Mesenchymal stem cell (in vitro differentiated cells and primary cell): ENCODE results near the gene EFCAB14.
A peak's percentile ranks its signal among the peaks of the same experiment; 100 is the strongest.
"Not testable (repeated sequence)": the region's sequence is repeated elsewhere in the genome, so short reads cannot be mapped to it uniquely, and the experiment has no call there.

Source experiments
- DNase-seq: peaks from one replicate; pipeline ENCODE4 v3.0.0-alpha.2; 2013
- H2AFZ ChIP-seq: one replicate; pipeline ENCODE4 v1.6.1; 2013; ENCODE audit warnings: low read depth, mild to moderate bottlenecking, control low read depth, inconsistent platforms, low read length, moderate library complexity
- H2AK5ac ChIP-seq: 2 replicates; pipeline ENCODE4 v1.6.1; 2013; ENCODE audit warnings: low read length, moderate library complexity, mild to moderate bottlenecking, inconsistent platforms; ENCODE audit not compliant: severe bottlenecking
- H2BK120ac ChIP-seq: one replicate; pipeline ENCODE4 v1.6.1; 2013; ENCODE audit warnings: low read depth, mild to moderate bottlenecking, inconsistent platforms, low read length, moderate library complexity
- H2BK12ac ChIP-seq, 2 experiments: one replicate each; pipeline ENCODE4 v1.6.1; 2013; ENCODE audit warnings: inconsistent platforms in 2 of 2, low read length in 2 of 2, mild to moderate bottlenecking in 2 of 2, moderate library complexity in 2 of 2, control low read depth in 1 of 2
- H2BK15ac ChIP-seq: one replicate; pipeline ENCODE4 v1.6.1; 2013; ENCODE audit warnings: mild to moderate bottlenecking, low read depth, inconsistent platforms; ENCODE audit not compliant: poor library complexity, severe bottlenecking
- H2BK5ac ChIP-seq: 2 replicates; pipeline ENCODE4 v1.6.1; 2013; ENCODE audit warnings: low read depth, mild to moderate bottlenecking, low read length, control low read depth, inconsistent platforms; ENCODE audit not compliant: poor library complexity, severe bottlenecking
- H3K14ac ChIP-seq, 2 experiments: one replicate each; pipeline ENCODE4 v1.6.1; 2013; ENCODE audit warnings: inconsistent platforms in 2 of 2, low read length in 2 of 2, control low read depth in 1 of 2, mild to moderate bottlenecking in 1 of 2, moderate library complexity in 1 of 2
- H3K18ac ChIP-seq, 2 experiments: one replicate each; pipeline ENCODE4 v1.6.1; 2013; ENCODE audit warnings: inconsistent platforms in 2 of 2, low read length in 2 of 2, control low read depth in 1 of 2, low read depth in 1 of 2, mild to moderate bottlenecking in 1 of 2
- H3K23ac ChIP-seq, 2 experiments: one replicate each; pipeline ENCODE4 v1.6.1; 2013; ENCODE audit warnings: inconsistent platforms in 2 of 2, low read length in 2 of 2, mild to moderate bottlenecking in 2 of 2, moderate library complexity in 2 of 2, control low read depth in 1 of 2
- H3K27ac ChIP-seq: 2 replicates; pipeline ENCODE4 v1.5.1; 2013; ENCODE audit warnings: mild to moderate bottlenecking, moderate library complexity, low read length, control low read depth, inconsistent platforms; ENCODE audit not compliant: poor library complexity, severe bottlenecking
- H3K27me3 ChIP-seq, 2 experiments: 2 replicates each; pipeline versions ENCODE4 v1.6.1 to v1.7.0; 2013; ENCODE audit warnings: low read length in 2 of 2, mild to moderate bottlenecking in 2 of 2, moderate library complexity in 2 of 2, control low read depth in 1 of 2, inconsistent platforms in 1 of 2; ENCODE audit not compliant: control insufficient read depth in 1 of 2, insufficient read depth in 1 of 2
- H3K36me3 ChIP-seq, 2 experiments: 2 replicates each; pipeline versions ENCODE4 v1.6.1 to v1.7.0; 2013; ENCODE audit warnings: low read length in 2 of 2, control low read depth in 1 of 2, inconsistent platforms in 1 of 2, low read depth in 1 of 2, mild to moderate bottlenecking in 1 of 2; ENCODE audit not compliant: insufficient read depth in 2 of 2, control insufficient read depth in 1 of 2
- H3K4ac ChIP-seq, 2 experiments: one replicate each; pipeline ENCODE4 v1.6.1; 2013; ENCODE audit warnings: inconsistent platforms in 2 of 2, low read length in 2 of 2, mild to moderate bottlenecking in 2 of 2, moderate library complexity in 2 of 2, control low read depth in 1 of 2, low read depth in 1 of 2
- H3K4me1 ChIP-seq: 2 replicates; pipeline ENCODE4 v1.6.1; 2013; ENCODE audit warnings: low read depth, low read length, control low read depth; ENCODE audit not compliant: control insufficient read depth, insufficient read depth
- H3K4me2 ChIP-seq: 2 replicates; pipeline ENCODE4 v1.6.1; 2013; ENCODE audit warnings: low read length, mild to moderate bottlenecking, inconsistent platforms; ENCODE audit not compliant: poor library complexity, severe bottlenecking
- H3K4me3 ChIP-seq, 2 experiments: 2 replicates each; pipeline versions ENCODE4 v1.5.1 to v1.7.0; 2013; ENCODE audit warnings: low read length in 2 of 2, mild to moderate bottlenecking in 2 of 2, control low read depth in 1 of 2, low read depth in 1 of 2; ENCODE audit not compliant: insufficient read depth in 1 of 2
- H3K79me1 ChIP-seq: replicated peaks from 2 replicates; pipeline ENCODE4 v1.6.1; 2013; ENCODE audit warnings: mild to moderate bottlenecking, control low read depth, low read length, inconsistent platforms; ENCODE audit not compliant: poor library complexity, severe bottlenecking
- H3K9ac ChIP-seq: 2 replicates; pipeline ENCODE4 v1.7.0; 2013; ENCODE audit warnings: mild to moderate bottlenecking, low read length, moderate library complexity
- H3K9me3 ChIP-seq: 2 replicates; pipeline ENCODE4 v1.7.0; 2013; ENCODE audit warnings: mild to moderate bottlenecking, low read length; ENCODE audit not compliant: control insufficient read depth
- H4K8ac ChIP-seq: one replicate; pipeline ENCODE4 v1.6.1; 2013; ENCODE audit warnings: inconsistent platforms, mild to moderate bottlenecking, low read length, moderate library complexity
- H4K91ac ChIP-seq: one replicate; pipeline ENCODE4 v1.6.1; 2013; ENCODE audit warnings: mild to moderate bottlenecking, low read length, inconsistent platforms
- WGBS: methylation state at CpG from one replicate; pipeline ENCODE4 v1.1.7; 2013; ENCODE audit warnings: mixed read lengths; 5-methylcytosine and 5-hydroxymethylcytosine counted together

The EFCAB14 gene

DNA sequence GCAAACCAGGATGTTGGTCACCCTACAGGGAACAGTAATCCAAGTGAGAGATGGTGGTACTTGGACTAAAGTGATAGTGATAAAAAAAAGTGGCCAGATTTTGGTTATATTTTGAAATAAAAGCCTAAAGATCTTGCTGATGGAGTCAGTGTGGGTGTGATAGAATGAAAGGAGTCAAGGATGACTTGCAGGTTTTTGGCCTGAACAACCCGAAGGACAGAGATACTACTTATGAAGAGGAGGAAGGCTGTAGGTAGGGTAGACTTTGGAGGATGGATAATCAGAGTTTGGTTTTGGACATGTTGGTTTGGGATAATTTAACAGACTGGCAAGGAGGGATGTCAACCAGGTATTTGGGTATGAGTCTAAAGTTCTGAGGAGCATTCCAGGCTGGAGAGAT lies 48.8 kb downstream of the EFCAB14 start:
- no peaks in the 10 kb centered on the region for H3K9me3 ChIP-seq
- H2AK5ac ChIP-seq: no peak overlapping the region
- H3K18ac ChIP-seq: no peak overlapping the region
- H2BK15ac ChIP-seq: no peak overlapping the region
- H2BK12ac ChIP-seq: no peak overlapping the region
- no peak overlapping the region for H2BK120ac ChIP-seq
- H3K14ac ChIP-seq: no peak overlapping the region
- no peak overlapping the region for H3K4ac ChIP-seq
- no peak overlapping the region for H4K91ac ChIP-seq
- no peak overlapping the region for H2BK5ac ChIP-seq
- WGBS: 97% methylated on average over 1 of the region's 1 CpG
- no peak overlapping the region for H3K4me3 ChIP-seq
- no peak overlapping the region for H2AFZ ChIP-seq
- H3K9ac ChIP-seq: no peak overlapping the region
- no peak overlapping the region for H4K8ac ChIP-seq
- no peak for DNase-seq
- no peak overlapping the region for H3K4me2 ChIP-seq
- peaks cover 18% of the 10 kb centered on the region for H3K79me1 ChIP-seq
- no peak overlapping the region for H3K23ac ChIP-seq
- H3K4me1 ChIP-seq: peaks cover 9% of the 10 kb centered on the region
- peaks cover 12 to 17% of the 10 kb centered on the region in 2 experiments for H3K36me3 ChIP-seq
- no peak overlapping the region for H3K27ac ChIP-seq
- no peaks in the 10 kb centered on the region for H3K27me3 ChIP-seq

DNA sequence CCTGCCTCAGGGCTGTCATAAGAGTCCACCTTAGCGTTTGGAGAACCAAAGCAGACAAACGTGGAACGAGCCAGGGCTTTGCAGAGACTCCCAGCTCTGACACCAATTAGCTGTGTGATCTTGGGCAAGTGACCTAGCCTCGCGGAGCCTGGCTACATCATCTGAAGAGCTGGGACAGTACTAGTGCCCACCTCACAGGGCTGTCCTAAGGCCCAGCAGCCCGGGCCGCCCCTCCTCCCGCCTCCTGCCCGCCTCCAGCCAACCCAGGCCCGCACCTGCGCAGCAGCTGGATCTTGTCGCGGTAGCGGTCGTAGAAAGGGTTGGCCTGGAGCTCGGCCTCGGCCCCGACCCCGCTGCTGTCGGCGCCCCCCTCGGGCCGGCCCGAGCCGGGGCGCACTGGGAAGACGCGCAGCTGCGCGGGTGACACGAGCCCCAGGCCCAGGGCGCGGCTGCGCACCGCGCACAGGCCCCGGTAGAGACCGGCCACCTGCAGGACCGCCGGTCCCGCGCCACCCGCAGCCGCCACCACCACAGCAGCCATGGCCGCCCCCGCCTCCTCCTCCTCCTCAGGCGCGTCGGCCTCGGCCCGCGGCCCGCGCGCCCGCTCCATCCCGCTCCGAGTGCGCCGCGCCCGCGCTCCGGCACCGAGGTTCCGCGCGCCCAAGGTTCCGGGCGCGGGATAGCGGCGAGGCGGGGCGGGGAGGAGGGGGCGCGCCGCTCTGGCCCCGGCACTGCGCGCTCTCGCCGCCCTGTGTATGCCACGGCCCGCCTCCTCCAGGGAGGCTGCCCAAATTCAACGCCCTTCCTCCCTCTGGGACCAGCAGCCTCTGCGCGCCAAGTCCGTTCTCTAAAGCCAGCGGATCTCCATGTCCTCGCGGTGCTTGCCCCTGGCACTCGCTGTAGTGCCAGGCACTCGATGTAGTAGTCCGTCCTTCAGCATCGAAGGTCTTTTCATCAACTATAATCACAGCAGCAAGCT lies 50.8 kb downstream of the EFCAB14 start, which contains the start of gene ATPAF1:
ATPAF1 (minus strand) TSS at position 583 of the 979 bp plus-strand sequence; CDS start at position 541, 42 bp downstream.
- Histone ChIP-seq H4K91ac (peak within 1 kb of the TSS; percentile 71), H3K4me2 (peak within 1 kb of the TSS; percentile 88), H3K27ac (peak within 1 kb of the TSS; percentile 17), H3K36me3 (peaks cover 7 to 20% of the 10 kb centered on the region in 2 experiments), H4K8ac (peak within 1 kb of the TSS; percentile 94), H2BK120ac (peak within 1 kb of the TSS; percentile 71), H3K23ac (peak within 1 kb of the TSS in 1 of 2 experiments; percentile 67), H3K9me3 (no peaks in the 10 kb centered on the region), H2BK15ac (peak within 1 kb of the TSS; percentile 46), H3K79me1 (peaks cover 24% of the 10 kb centered on the region), H3K4me1 (peaks cover 6% of the 10 kb centered on the region), H2AK5ac (peak within 1 kb of the TSS; percentile 63), H3K18ac (peak within 1 kb of the TSS; percentile 46 to 88), H2BK12ac (peak within 1 kb of the TSS in 1 of 2 experiments; percentile 33), H3K4me3 (peak within 1 kb of the TSS; percentile 79 to 88), H3K14ac (no peak within 1 kb of the TSS), H2AFZ (peak within 1 kb of the TSS; percentile 84), H3K27me3 (no peaks in the 10 kb centered on the region), H3K9ac (peak within 1 kb of the TSS; percentile 90), H3K4ac (peak within 1 kb of the TSS; percentile 51 to 90), H2BK5ac (no peak within 1 kb of the TSS)
- peak; percentile 65 for DNase-seq
- WGBS: 2% methylated on average over 41 of the region's 96 CpGs

DNA sequence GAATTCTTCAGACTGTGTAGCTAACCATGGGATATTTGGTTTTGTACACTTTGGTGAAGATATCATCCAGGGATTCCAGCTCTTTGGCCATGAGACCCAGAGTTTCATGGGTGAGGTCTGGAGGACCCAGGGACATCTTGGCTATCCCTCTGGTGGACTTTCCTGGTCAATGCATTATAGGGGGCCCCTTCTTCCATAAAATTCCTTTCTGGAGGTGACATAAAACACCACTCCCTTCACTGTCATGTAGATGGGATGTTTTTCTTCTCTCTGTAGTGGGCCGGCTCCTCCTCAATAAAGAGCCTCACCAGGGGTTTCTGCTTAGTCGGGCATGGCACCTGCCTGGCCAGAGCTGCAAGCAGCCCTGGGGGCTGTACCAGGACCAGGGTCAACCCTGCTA lies 52.9 kb downstream of the EFCAB14 start:
- no peaks in the 10 kb centered on the region for H3K27me3 ChIP-seq
- no peaks in the 10 kb centered on the region for H3K9me3 ChIP-seq
- H2AK5ac ChIP-seq: no peak overlapping the region
- H3K79me1 ChIP-seq: peaks cover 26% of the 10 kb centered on the region
- H3K18ac ChIP-seq: no peak overlapping the region
- no peak overlapping the region for H3K4me3 ChIP-seq
- H3K4me2 ChIP-seq: no peak overlapping the region
- H3K23ac ChIP-seq: no peak overlapping the region
- no peak overlapping the region for H2BK12ac ChIP-seq
- no peak overlapping the region for H3K14ac ChIP-seq
- no peak overlapping the region for H2BK120ac ChIP-seq
- WGBS: 92% methylated on average over 2 of the region's 2 CpGs
- no peak overlapping the region for H2BK15ac ChIP-seq
- H3K36me3 ChIP-seq: peaks cover 0 to 20% of the 10 kb centered on the region in 2 experiments
- no peak overlapping the region for H4K8ac ChIP-seq
- H2BK5ac ChIP-seq: no peak overlapping the region
- H4K91ac ChIP-seq: no peak overlapping the region
- DNase-seq: no peak
- H2AFZ ChIP-seq: no peak overlapping the region
- H3K27ac ChIP-seq: no peak overlapping the region
- H3K4me1 ChIP-seq: peaks cover 6% of the 10 kb centered on the region
- H3K9ac ChIP-seq: no peak overlapping the region
- H3K4ac ChIP-seq: no peak overlapping the region

DNA sequence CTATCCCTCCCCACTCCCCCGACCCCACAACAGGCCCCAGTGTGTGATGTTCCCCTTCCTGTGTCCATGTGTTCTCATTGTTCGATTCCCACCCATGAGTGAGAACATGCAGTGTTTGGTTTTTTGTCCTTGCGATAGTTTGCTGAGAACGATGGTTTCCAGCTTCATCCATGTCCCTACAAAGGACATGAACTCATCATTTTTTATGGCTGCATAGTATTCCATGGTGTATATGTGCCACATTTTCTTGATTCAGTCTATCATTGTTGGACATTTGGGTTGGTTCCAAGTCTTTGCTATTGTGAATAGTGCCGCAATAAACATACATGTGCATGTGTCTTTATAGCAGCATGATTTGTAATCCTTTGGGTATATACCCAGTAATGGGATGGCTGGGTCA lies 56.0 kb downstream of the EFCAB14 start:
- H2BK12ac ChIP-seq, H3K4me1 ChIP-seq, H2AK5ac ChIP-seq, H3K14ac ChIP-seq, H3K9ac ChIP-seq, H4K8ac ChIP-seq, H3K27me3 ChIP-seq, H3K4me3 ChIP-seq, H3K18ac ChIP-seq, H3K4ac ChIP-seq, H3K9me3 ChIP-seq, H3K27ac ChIP-seq, H3K23ac ChIP-seq, H2BK120ac ChIP-seq, H2BK15ac ChIP-seq, H2BK5ac ChIP-seq, H4K91ac ChIP-seq, H2AFZ ChIP-seq, DNase-seq, H3K4me2 ChIP-seq: not testable (repeated sequence)
- peaks cover 0 to 34% of the 10 kb centered on the region in 2 experiments for H3K36me3 ChIP-seq
- peaks cover 26% of the 10 kb centered on the region for H3K79me1 ChIP-seq
- WGBS: no CpG with 5 or more reads among the region's 5 CpGs
